Peyer's patch (tissue), 4 donors: ENCODE data around the gene COL26A1. TPM values are rescaled to one million over a fixed set of nuclear protein-coding genes. Genes with fewer than 3 reads are reported as not detected.
"Not testable (repeated sequence)": the region's sequence is repeated elsewhere in the genome, so short reads cannot be mapped to it uniquely, and the experiment has no call there.

Source experiments
- DNase-seq, 3 donors: peaks; one replicate each; pipeline ENCODE4 v3.0.0-alpha.2; 2017 to 2019
- H3K27ac ChIP-seq, 4 donors: fragments of 200-600 bp; sonication (generic); one replicate each; pipeline ENCODE4 v1.5.1; 2016 to 2019
- H3K27me3 ChIP-seq, 2 donors: fragments of 200-600 bp; sonication (generic); one replicate each; pipeline ENCODE4 v1.5.1; 2019
- H3K36me3 ChIP-seq, 3 donors: fragments of 200-600 bp; sonication (generic); one replicate each; pipeline ENCODE4 v1.5.1; 2016 to 2019
- H3K4me1 ChIP-seq, 4 donors: fragments of 200-600 bp; sonication (generic); one replicate each; pipeline ENCODE4 v1.5.1; 2016 to 2019
- H3K4me3 ChIP-seq, 4 donors: fragments of 200-600 bp; sonication (generic); 1 replicate in 3 of 4; 2 replicates in 1 of 4; pipeline ENCODE4 v1.5.1; 2016 to 2019; ENCODE audit warnings: mild to moderate bottlenecking in 1 of 4
- H3K9me3 ChIP-seq, 4 donors: fragments of 200-600 bp; sonication (generic); one replicate each; pipeline ENCODE4 v1.5.1; 2016 to 2019; ENCODE audit warnings: mild to moderate bottlenecking in 1 of 4
- POLR2A ChIP-seq, 2 donors: fragments of 450-650 bp; IDR thresholded peaks; one replicate each; pipeline ENCODE4 v1.5.1; 2017; ENCODE audit warnings: antibody characterized with exemption in 2 of 2, mild to moderate bottlenecking in 2 of 2, moderate library complexity in 2 of 2
- small RNA-seq, 2 donors: library from RNA; depleted of rRNA; stranded (forward); fragments of <200 nt; gene quantifications; one replicate each; pipeline ENCODE3, GENCODE V24; 2016
- total RNA-seq, 4 donors: library from RNA; depleted of rRNA; stranded (reverse); fragments of >200 nt; gene quantifications; one replicate each; pipeline ENCODE4 v1.1.0, GENCODE V29; 2016
- TF ChIP-seq, protein P1 (sequence below), 6 experiments: fragments of 450-650 bp in 4 of 6; fragments of 200-600 bp in 2 of 6; sonication (generic) in 1 of 6; IDR thresholded peaks; one replicate each; pipeline ENCODE4 v1.5.1; 2017 to 2019; ENCODE audit warnings: antibody characterized with exemption in 6 of 6, mild to moderate bottlenecking in 3 of 6, moderate library complexity in 1 of 6

Gene COL26A1
- total RNA-seq, 4 donors from 2014 or later = not detected

- Histone ChIP-seq H3K4me1 (no peaks in the 10 kb centered on the region), H3K27ac (no peak overlapping the region), H3K27me3 (no peaks in the 10 kb centered on the region), H3K4me3 (no peak overlapping the region), H3K36me3 (no peaks in the 10 kb centered on the region), H3K9me3 (no peaks in the 10 kb centered on the region)
- DNase-seq = no peak
- TF ChIP-seq, protein P1, sequence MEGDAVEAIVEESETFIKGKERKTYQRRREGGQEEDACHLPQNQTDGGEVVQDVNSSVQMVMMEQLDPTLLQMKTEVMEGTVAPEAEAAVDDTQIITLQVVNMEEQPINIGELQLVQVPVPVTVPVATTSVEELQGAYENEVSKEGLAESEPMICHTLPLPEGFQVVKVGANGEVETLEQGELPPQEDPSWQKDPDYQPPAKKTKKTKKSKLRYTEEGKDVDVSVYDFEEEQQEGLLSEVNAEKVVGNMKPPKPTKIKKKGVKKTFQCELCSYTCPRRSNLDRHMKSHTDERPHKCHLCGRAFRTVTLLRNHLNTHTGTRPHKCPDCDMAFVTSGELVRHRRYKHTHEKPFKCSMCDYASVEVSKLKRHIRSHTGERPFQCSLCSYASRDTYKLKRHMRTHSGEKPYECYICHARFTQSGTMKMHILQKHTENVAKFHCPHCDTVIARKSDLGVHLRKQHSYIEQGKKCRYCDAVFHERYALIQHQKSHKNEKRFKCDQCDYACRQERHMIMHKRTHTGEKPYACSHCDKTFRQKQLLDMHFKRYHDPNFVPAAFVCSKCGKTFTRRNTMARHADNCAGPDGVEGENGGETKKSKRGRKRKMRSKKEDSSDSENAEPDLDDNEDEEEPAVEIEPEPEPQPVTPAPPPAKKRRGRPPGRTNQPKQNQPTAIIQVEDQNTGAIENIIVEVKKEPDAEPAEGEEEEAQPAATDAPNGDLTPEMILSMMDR (IDR thresholded peaks at IDR 0.05) = no peak
- no peak for TF ChIP-seq POLR2A (IDR thresholded peaks at IDR 0.05)
These were observed 241.8 kb downstream of the COL26A1 start for GRCh38 chr7:101604331-101604933.

DNA sequence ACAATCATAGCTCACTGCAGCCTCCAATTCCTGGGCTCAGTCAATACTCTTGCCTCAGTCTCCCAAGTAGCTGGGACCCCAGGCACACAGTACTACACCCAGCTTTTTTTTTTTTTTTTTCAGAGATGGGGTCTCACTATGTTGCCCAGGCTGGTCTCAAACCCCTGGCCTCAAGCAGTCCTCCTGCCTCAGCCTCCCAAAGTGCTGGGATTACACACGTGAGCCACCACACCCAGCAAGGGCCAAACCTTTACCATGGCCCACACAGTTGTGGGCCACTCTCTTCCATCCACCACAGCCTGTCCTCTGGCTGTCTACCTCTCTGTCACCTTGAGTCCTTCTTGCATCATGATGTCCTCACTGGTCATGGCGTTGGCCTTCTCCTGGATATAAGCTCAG is 242.3 kb downstream of the COL26A1 start:
- H3K27me3 ChIP-seq, H3K4me3 ChIP-seq, H3K36me3 ChIP-seq, H3K9me3 ChIP-seq, DNase-seq, H3K4me1 ChIP-seq, H3K27ac ChIP-seq: not testable (repeated sequence)

DNA sequence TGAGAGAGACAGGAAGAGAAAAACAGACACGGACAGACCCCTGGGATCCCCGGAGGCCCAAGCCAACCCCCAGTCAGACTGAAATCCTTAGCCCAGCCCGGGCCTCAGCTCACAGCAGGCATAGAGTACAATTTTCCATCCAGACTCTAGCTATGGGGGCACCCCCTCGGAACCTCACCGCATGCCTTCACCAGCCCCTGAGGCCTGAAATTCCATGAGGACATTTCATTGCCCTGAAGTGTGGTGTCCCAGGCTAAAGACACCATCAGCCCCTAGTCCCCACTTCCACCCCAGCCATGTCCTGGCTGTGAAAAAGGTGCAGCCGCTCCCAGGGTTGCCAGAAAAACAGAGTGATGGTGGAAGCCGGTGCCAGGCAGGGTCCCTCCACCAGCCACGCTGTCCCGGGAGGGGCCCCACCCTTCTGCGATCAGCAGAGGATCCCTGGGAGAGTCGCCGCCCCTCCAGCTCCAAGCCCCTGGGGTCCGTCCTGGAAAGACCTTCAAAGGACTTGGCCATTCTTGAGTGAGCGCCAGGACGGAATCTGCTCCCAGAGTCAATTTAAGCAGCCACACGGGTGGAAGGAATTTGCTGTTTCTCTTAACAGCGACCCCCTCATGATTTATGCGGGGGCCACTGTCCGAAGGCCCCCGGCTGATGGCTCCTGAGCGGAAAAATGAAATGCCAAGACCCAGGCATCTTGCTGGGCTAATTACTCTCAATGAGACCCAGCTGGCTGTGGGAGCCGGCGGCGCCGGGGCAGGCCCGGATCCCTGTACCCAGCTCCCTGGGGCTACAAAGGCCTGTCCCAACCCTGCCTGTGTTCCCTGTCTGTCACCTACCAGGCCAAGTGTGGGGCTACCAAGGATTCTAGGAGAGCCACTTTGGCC is 243.2 kb downstream of the COL26A1 start:
- no peak overlapping the region for H3K27ac ChIP-seq
- H3K9me3 ChIP-seq = no peaks in the 10 kb centered on the region
- TF ChIP-seq, protein P1 (IDR thresholded peaks at IDR 0.05) = no peak
- TF ChIP-seq POLR2A (IDR thresholded peaks at IDR 0.05) = no peak
- H3K4me1 ChIP-seq = no peaks in the 10 kb centered on the region
- no peak overlapping the region for H3K4me3 ChIP-seq
- H3K36me3 ChIP-seq = no peaks in the 10 kb centered on the region
- DNase-seq = no peak
- H3K27me3 ChIP-seq = no peaks in the 10 kb centered on the region

DNA sequence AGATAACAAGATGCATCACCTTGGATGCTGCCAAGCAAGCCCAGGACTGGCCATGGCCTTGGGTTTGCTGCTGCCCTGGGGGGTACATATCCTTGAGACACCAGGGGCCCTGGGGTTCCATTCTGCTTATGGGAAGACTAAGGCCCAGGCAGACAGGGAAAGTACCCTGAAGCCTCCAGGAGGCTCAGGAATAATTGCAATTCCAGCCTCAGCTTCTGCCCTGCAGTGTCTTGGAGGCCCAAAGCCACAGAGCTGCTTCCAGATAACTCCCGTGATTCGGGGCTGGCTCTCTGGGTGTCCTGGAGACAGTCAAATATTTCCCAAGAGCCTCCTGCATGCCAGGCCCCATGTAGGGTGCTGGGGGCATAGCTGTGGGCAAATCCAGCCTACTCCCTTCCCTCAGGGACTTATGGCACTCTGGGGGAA is 243.8 kb downstream of the COL26A1 start:
- Histone ChIP-seq H3K4me3 (no peak overlapping the region), H3K9me3 (no peaks in the 10 kb centered on the region), H3K27ac (no peak overlapping the region), H3K4me1 (no peaks in the 10 kb centered on the region), H3K27me3 (no peaks in the 10 kb centered on the region), H3K36me3 (no peaks in the 10 kb centered on the region)
- no peak for DNase-seq
- TF ChIP-seq POLR2A (IDR thresholded peaks at IDR 0.05) = no peak
- TF ChIP-seq, protein P1 (IDR thresholded peaks at IDR 0.05) = no peak

Small RNAs within 50 kb of the gene (small RNA-seq; reads per million reads assigned to genes)
- gene AC004965.1 = 0 reads per million in 2 donors

Other genes with a start within 250 kb of the COL26A1 start
- 1 to 10 TPM; 2.4 to 8.3 (median 3.3) TPM for gene SERPINE1, start 235.8 kb upstream of the COL26A1 start, total RNA-seq
- gene AP1S1, start 208.4 kb upstream of the COL26A1 start, total RNA-seq = 100 to 1,000 TPM in 2 of 4 donors, 10 to 100 TPM in 2; 53.6 to 136 (median 95.7) TPM
- gene VGF, start 197.3 kb upstream of the COL26A1 start, total RNA-seq = under 1 TPM in 1 of 4 donors, not detected in 3; 0.94 TPM
- gene NAT16, start 182.6 kb upstream of the COL26A1 start, total RNA-seq = 1 to 10 TPM in 1 of 4 donors, not detected in 3; 1.0 TPM
- gene MOGAT3, start 161.8 kb upstream of the COL26A1 start, total RNA-seq = 100 to 1,000 TPM in 2 of 4 donors, 10 to 100 TPM in 1, not detected in 1; 91.4 to 195 (median 123) TPM
- 100 to 1,000 TPM in 2 of 4 donors, 10 to 100 TPM in 2; 62.7 to 103 (median 83.7) TPM for gene PLOD3, start 145.3 kb upstream of the COL26A1 start, total RNA-seq
- gene ZNHIT1, start 144.7 kb upstream of the COL26A1 start, total RNA-seq = 100 to 1,000 TPM in 2 of 4 donors, 10 to 100 TPM in 2; 37.1 to 142 (median 110) TPM
- gene CLDN15, start 125.1 kb upstream of the COL26A1 start, total RNA-seq = 100 to 1,000 TPM in 3 of 4 donors, 10 to 100 TPM in 1; 94.9 to 942 (median 697) TPM
- 100 to 1,000 TPM; 143 to 289 (median 231) TPM for gene FIS1, start 117.8 kb upstream of the COL26A1 start, total RNA-seq
- gene IFT22, start 41.1 kb upstream of the COL26A1 start, total RNA-seq = 1 to 10 TPM in 3 of 4 donors, under 1 TPM in 1; 0.85 to 4.6 (median 2.3) TPM